Thyroid gland (tissue), 4 donors: ENCODE measurements around the gene HS6ST1.

Experiments used
- CTCF ChIP-seq, 6 experiments: fragments of 200-600 bp in 3 of 6; fragments of 450-650 bp in 3 of 6; sonication (generic) in 3 of 6; IDR thresholded peaks; one replicate each; pipeline ENCODE4 v1.5.1; 2016 to 2019; ENCODE audit warnings: antibody characterized with exemption in 6 of 6, mild to moderate bottlenecking in 2 of 6, inconsistent platforms in 1 of 6, moderate library complexity in 1 of 6
- POLR2A ChIP-seq, 2 donors: fragments of 450-650 bp; IDR thresholded peaks; one replicate each; pipeline ENCODE4 v1.6.1; 2017; ENCODE audit warnings: antibody characterized with exemption in 2 of 2, mild to moderate bottlenecking in 2 of 2, moderate library complexity in 1 of 2

GRCh38 chr2:128286905-128287779, 31.5 kb downstream of the HS6ST1 start:
- TF ChIP-seq POLR2A (IDR thresholded peaks at IDR 0.05), result no peak
- TF ChIP-seq CTCF (IDR thresholded peaks at IDR 0.05), result no peak
